HepG2 (cell line): ENCODE measurements around the gene TUBB3. TPM values are rescaled to one million over a fixed set of nuclear protein-coding genes. Genes with fewer than 3 reads are reported as not detected.

ENCODE experiments used
- AHR ChIP-seq: IDR thresholded peaks from 2 replicates; pipeline ENCODE4 v1.6.1; 2018; ENCODE audit warnings: missing genetic modification reagents, missing compliant biosample characterization
- BHLHE40 ChIP-seq: IDR thresholded peaks from 2 replicates; pipeline ENCODE4 v1.6.1; 2011; ENCODE audit warnings: low read length, improper control_type of control experiment
- CENPX ChIP-seq: sonication (generic); formaldehyde crosslinking; IDR thresholded peaks from 2 replicates; pipeline ENCODE4 v1.9.0; 2021; ENCODE audit warnings: mild to moderate bottlenecking, missing genetic modification reagents, moderate library complexity
- DR1 ChIP-seq: sonication (generic); formaldehyde crosslinking; IDR thresholded peaks from 2 replicates; pipeline ENCODE4 v1.8.0; 2021; ENCODE audit warnings: mild to moderate bottlenecking, missing genetic modification reagents, inconsistent platforms
- FOXA3 ChIP-seq: IDR thresholded peaks from 2 replicates; pipeline ENCODE4 v1.6.1; 2016; ENCODE audit warnings: missing genetic modification reagents, missing compliant biosample characterization
- GFI1 ChIP-seq: sonication (generic); formaldehyde crosslinking; IDR thresholded peaks from 2 replicates; pipeline ENCODE4 v1.5.0; 2020; ENCODE audit warnings: missing genetic modification reagents, mild to moderate bottlenecking, borderline replicate concordance
- JARID2 ChIP-seq: sonication (generic); formaldehyde crosslinking; IDR thresholded peaks from 2 replicates; pipeline ENCODE4 v1.8.1; 2023; ENCODE audit warnings: missing genetic modification reagents, inconsistent platforms; ENCODE audit not compliant: insufficient replicate concordance
- KLF13 ChIP-seq: sonication (generic); formaldehyde crosslinking; IDR thresholded peaks from 2 replicates; pipeline ENCODE4 v1.4.0; 2020; ENCODE audit warnings: mild to moderate bottlenecking, missing genetic modification reagents
- MTF1 ChIP-seq: sonication (generic); formaldehyde crosslinking; IDR thresholded peaks from 2 replicates; pipeline ENCODE4 v1.5.0; 2020; ENCODE audit warnings: missing genetic modification reagents
- POLR2A ChIP-seq, 2 experiments: IDR thresholded peaks; 2 replicates each; pipeline ENCODE4 v1.6.1; 2011; ENCODE audit warnings: low read depth in 2 of 2, low read length in 2 of 2, mild to moderate bottlenecking in 1 of 2, moderate library complexity in 1 of 2; ENCODE audit not compliant: insufficient read depth in 1 of 2
- PRMT3 ChIP-seq: sonication (generic); formaldehyde crosslinking; IDR thresholded peaks from 2 replicates; pipeline ENCODE4 v1.8.1; 2022; ENCODE audit warnings: low read depth, mild to moderate bottlenecking, moderate library complexity, missing genetic modification reagents, borderline replicate concordance
- RAD51 ChIP-seq: fragments of 450-650 bp; IDR thresholded peaks from 2 replicates; pipeline ENCODE4 v1.6.1; 2016; ENCODE audit warnings: borderline replicate concordance
- ZBTB42 ChIP-seq: sonication (generic); formaldehyde crosslinking; IDR thresholded peaks from 2 replicates; pipeline ENCODE4 v1.5.0; 2020; ENCODE audit warnings: mild to moderate bottlenecking, missing genetic modification reagents
- ZNF546 ChIP-seq: sonication (generic); formaldehyde crosslinking; conservative IDR thresholded peaks from 2 replicates; pipeline ENCODE4 v1.8.1; 2023; ENCODE audit warnings: mild to moderate bottlenecking, missing genetic modification reagents
- ZNF558 ChIP-seq: sonication (generic); formaldehyde crosslinking; IDR thresholded peaks from 2 replicates; pipeline ENCODE4 v1.9.0; 2022; ENCODE audit warnings: mild to moderate bottlenecking, missing genetic modification reagents, borderline replicate concordance
- ZNF660 ChIP-seq: sonication (generic); formaldehyde crosslinking; IDR thresholded peaks from 2 replicates; pipeline ENCODE4 v1.5.1; 2020; ENCODE audit warnings: mild to moderate bottlenecking, low read depth, missing genetic modification reagents, borderline replicate concordance
- ZNF773 ChIP-seq: sonication (generic); formaldehyde crosslinking; IDR thresholded peaks from 2 replicates; pipeline ENCODE4 v1.4.0; 2020; ENCODE audit warnings: missing genetic modification reagents, borderline replicate concordance
- ZSCAN20 ChIP-seq: sonication (generic); formaldehyde crosslinking; IDR thresholded peaks from 2 replicates; pipeline ENCODE4 v1.4.0; 2020; ENCODE audit warnings: missing genetic modification reagents, mild to moderate bottlenecking, borderline replicate concordance
- polyA plus RNA-seq, 8 experiments: library from polyadenylated mRNA; depleted of rRNA in 3 of 8; stranded (reverse) in 7 of 8; unstranded in 1 of 8; fragments of >200 nt; fragmentation: Illumina TruSeq in 4 of 8; extraction: Trizol in 4 of 8; gene quantifications; 2 replicates each; pipeline versions ENCODE4 v1.2.1 to v1.2.3, GENCODE V29; 2011 to 2016; ENCODE audit warnings: low read depth in 4 of 8, missing spikeins in 1 of 8, mixed read lengths in 1 of 8; ENCODE audit not compliant: insufficient read depth in 1 of 8
- total RNA-seq, 5 experiments: library from RNA; depleted of rRNA; stranded (reverse); fragments of >200 nt; fragmentation: Illumina TruSeq; extraction: Trizol; gene quantifications; 2 replicates each; pipeline ENCODE4 v1.2.3, GENCODE V29; 2016; ENCODE audit warnings: low read depth in 1 of 5
- TF ChIP-seq, protein P1 (sequence below): sonication (generic); formaldehyde crosslinking; conservative IDR thresholded peaks from 2 replicates; pipeline ENCODE4 v1.5.0; 2020; ENCODE audit warnings: missing genetic modification reagents
- TF ChIP-seq, protein P2 (sequence below): fragments of 450-650 bp; IDR thresholded peaks from 2 replicates; pipeline ENCODE4 v1.6.1; 2016
- TF ChIP-seq, protein P3 (sequence below): sonication (generic); formaldehyde crosslinking; IDR thresholded peaks from 2 replicates; pipeline ENCODE4 v1.4.0; 2020; ENCODE audit warnings: mild to moderate bottlenecking, missing genetic modification reagents

The TUBB3 gene
- total and polyA plus RNA-seq, 2 of the 13 experiments (the other 11 are each of a cell fraction or from before 2014, with no cell fraction given) = 110 to 185 TPM

DNA sequence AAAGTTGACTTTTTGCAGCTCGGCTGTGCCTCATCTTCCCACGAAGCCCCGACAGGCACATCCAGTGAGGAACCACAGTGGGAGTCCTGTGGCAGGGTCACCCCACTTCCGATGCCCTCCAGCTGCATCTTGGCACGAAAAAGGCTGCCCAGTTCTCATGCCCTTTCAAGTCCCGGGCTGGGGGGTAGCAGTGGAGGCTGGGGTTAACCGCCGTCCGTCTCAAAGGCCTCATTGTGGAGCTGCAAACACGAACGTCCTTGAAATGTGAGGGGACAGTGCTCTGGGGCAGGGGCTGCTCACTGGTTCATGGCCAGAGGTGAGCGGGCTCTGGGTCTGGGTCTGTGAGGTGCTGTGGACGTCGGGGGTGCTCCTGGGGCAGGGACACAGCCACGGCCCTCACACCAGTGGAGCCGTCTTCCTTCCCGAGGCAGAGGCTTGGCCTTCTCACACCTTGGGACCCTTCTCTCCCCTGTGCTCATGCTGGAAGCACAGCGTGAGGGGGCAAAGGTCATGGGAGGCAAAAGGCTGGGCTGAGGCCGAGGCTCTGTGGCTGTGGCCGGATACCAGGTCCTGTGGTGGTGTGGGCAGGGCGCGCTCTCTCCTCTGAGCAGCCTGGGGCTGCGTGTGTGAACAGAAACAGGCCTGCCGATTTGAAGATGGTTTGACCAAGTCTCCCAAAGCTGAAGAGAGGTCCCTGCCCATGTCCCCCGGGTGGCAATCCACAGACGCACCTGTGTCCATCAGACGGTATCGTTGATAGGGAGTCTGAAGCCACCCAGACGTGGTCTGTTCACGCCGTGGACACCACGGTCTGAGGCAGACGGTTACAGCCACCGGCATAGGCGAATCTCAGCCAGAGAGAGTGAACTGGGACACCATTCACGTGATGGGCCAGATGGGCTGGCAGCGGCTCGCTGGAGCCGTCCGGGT is 7.6 kb upstream of the TUBB3 start (continued):
- TF ChIP-seq ZNF558 = peak; percentile 96; the same call in 1 of the 2 replicates
- TF ChIP-seq JARID2 (CRISPR knock-in tag) = no peak
- TF ChIP-seq GFI1 (CRISPR knock-in tag) = no peak; the same call in 1 of the 2 replicates
- TF ChIP-seq ZNF546 (CRISPR knock-in tag) = peak; percentile 91; the same call in 1 of the 2 replicates
- TF ChIP-seq, protein P1, sequence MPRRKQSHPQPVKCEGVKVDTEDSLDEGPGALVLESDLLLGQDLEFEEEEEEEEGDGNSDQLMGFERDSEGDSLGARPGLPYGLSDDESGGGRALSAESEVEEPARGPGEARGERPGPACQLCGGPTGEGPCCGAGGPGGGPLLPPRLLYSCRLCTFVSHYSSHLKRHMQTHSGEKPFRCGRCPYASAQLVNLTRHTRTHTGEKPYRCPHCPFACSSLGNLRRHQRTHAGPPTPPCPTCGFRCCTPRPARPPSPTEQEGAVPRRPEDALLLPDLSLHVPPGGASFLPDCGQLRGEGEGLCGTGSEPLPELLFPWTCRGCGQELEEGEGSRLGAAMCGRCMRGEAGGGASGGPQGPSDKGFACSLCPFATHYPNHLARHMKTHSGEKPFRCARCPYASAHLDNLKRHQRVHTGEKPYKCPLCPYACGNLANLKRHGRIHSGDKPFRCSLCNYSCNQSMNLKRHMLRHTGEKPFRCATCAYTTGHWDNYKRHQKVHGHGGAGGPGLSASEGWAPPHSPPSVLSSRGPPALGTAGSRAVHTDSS (CRISPR knock-in tag) = no peak
- TF ChIP-seq CENPX (CRISPR knock-in tag) = no peak
- no peak for TF ChIP-seq BHLHE40
- TF ChIP-seq, protein P2, sequence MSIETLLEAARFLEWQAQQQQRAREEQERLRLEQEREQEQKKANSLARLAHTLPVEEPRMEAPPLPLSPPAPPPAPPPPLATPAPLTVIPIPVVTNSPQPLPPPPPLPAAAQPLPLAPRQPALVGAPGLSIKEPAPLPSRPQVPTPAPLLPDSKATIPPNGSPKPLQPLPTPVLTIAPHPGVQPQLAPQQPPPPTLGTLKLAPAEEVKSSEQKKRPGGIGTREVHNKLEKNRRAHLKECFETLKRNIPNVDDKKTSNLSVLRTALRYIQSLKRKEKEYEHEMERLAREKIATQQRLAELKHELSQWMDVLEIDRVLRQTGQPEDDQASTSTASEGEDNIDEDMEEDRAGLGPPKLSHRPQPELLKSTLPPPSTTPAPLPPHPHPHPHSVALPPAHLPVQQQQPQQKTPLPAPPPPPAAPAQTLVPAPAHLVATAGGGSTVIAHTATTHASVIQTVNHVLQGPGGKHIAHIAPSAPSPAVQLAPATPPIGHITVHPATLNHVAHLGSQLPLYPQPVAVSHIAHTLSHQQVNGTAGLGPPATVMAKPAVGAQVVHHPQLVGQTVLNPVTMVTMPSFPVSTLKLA = no peak
- TF ChIP-seq PRMT3 (CRISPR knock-in tag) = 0 out of 2 replicates have a peak, but pooled peaks have one; percentile 65
- TF ChIP-seq RAD51 = no peak
- 0 out of 2 replicates have a peak, but pooled peaks have one; percentile 54 for TF ChIP-seq MTF1 (CRISPR knock-in tag)
- TF ChIP-seq FOXA3 (CRISPR knock-in tag) = peak; percentile 18; the same call in 1 of the 2 replicates
- 0 out of 4 replicates have a peak, but pooled peaks of 1 of the 2 experiments have one; percentile 44 for TF ChIP-seq POLR2A (IDR thresholded peaks at IDR 0.05; ENCODE audit: insufficient read depth in 1 of 2, low read depth in 2 of 2, low read length in 2 of 2)
- peak; percentile 83 for TF ChIP-seq DR1 (CRISPR knock-in tag)
- TF ChIP-seq ZBTB42 (CRISPR knock-in tag) = peak; percentile 79; the same call in 1 of the 2 replicates
- peak; percentile 95 for TF ChIP-seq ZNF773 (CRISPR knock-in tag)
- 0 out of 2 replicates have a peak, but pooled peaks have one; percentile 83 for TF ChIP-seq ZNF660
- TF ChIP-seq, protein P3, sequence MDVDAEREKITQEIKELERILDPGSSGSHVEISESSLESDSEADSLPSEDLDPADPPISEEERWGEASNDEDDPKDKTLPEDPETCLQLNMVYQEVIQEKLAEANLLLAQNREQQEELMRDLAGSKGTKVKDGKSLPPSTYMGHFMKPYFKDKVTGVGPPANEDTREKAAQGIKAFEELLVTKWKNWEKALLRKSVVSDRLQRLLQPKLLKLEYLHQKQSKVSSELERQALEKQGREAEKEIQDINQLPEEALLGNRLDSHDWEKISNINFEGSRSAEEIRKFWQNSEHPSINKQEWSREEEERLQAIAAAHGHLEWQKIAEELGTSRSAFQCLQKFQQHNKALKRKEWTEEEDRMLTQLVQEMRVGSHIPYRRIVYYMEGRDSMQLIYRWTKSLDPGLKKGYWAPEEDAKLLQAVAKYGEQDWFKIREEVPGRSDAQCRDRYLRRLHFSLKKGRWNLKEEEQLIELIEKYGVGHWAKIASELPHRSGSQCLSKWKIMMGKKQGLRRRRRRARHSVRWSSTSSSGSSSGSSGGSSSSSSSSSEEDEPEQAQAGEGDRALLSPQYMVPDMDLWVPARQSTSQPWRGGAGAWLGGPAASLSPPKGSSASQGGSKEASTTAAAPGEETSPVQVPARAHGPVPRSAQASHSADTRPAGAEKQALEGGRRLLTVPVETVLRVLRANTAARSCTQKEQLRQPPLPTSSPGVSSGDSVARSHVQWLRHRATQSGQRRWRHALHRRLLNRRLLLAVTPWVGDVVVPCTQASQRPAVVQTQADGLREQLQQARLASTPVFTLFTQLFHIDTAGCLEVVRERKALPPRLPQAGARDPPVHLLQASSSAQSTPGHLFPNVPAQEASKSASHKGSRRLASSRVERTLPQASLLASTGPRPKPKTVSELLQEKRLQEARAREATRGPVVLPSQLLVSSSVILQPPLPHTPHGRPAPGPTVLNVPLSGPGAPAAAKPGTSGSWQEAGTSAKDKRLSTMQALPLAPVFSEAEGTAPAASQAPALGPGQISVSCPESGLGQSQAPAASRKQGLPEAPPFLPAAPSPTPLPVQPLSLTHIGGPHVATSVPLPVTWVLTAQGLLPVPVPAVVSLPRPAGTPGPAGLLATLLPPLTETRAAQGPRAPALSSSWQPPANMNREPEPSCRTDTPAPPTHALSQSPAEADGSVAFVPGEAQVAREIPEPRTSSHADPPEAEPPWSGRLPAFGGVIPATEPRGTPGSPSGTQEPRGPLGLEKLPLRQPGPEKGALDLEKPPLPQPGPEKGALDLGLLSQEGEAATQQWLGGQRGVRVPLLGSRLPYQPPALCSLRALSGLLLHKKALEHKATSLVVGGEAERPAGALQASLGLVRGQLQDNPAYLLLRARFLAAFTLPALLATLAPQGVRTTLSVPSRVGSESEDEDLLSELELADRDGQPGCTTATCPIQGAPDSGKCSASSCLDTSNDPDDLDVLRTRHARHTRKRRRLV (CRISPR knock-in tag) = peak; percentile 80; the same call in 1 of the 2 replicates
- peak; percentile 63; the same call in 1 of the 2 replicates for TF ChIP-seq ZSCAN20 (CRISPR knock-in tag)
- TF ChIP-seq KLF13 (CRISPR knock-in tag) = peak; percentile 90
- peak; percentile 85; the same call in 1 of the 2 replicates for TF ChIP-seq AHR (CRISPR knock-in tag)
